K562 (cell line): Measurements from ENCODE around the gene MAML3. TPM values are rescaled to one million over a fixed set of nuclear protein-coding genes. Genes with fewer than 3 reads are reported as not detected.

ENCODE experiments used
- ILK ChIP-seq: fragments of 450-650 bp; IDR thresholded peaks from 2 replicates; pipeline ENCODE4 v1.6.1; 2016; ENCODE audit warnings: missing genetic modification characterization, low read depth, mild to moderate bottlenecking, missing compliant biosample characterization, moderate library complexity, borderline replicate concordance
- MBD1 ChIP-seq: fragments of 250-450 bp; sonication (Bioruptor Pico); IDR thresholded peaks from 2 replicates; pipeline ENCODE4 v1.8.0; 2022; ENCODE audit warnings: inconsistent platforms
- RREB1 ChIP-seq: fragments of 250-450 bp; sonication (Bioruptor Pico); IDR thresholded peaks from 2 replicates; pipeline ENCODE4 v1.4.0; 2020
- SMAD4 ChIP-seq: fragments of 250-450 bp; sonication (Bioruptor Pico); conservative IDR thresholded peaks from 2 replicates; pipeline ENCODE4 v1.8.0; 2021; ENCODE audit warnings: inconsistent platforms, mild to moderate bottlenecking, moderate library complexity
- SRSF3 ChIP-seq: fragments of 200-400 bp; formaldehyde crosslinking; IDR thresholded peaks from 2 replicates; pipeline ENCODE4 v1.6.1; 2016; ENCODE audit warnings: mild to moderate bottlenecking, low read length, moderate library complexity; ENCODE audit not compliant: insufficient read depth
- TCF3 ChIP-seq: sonication (generic); formaldehyde crosslinking; IDR thresholded peaks from 2 replicates; pipeline ENCODE4 v1.4.0; 2020; ENCODE audit warnings: mild to moderate bottlenecking, missing genetic modification reagents
- ZBTB2 ChIP-seq: fragments of 450-650 bp; IDR thresholded peaks from 2 replicates; pipeline ENCODE4 v1.6.1; 2016; ENCODE audit warnings: antibody characterized with exemption
- ZNF407 ChIP-seq: fragments of 450-650 bp; IDR thresholded peaks from 2 replicates; pipeline ENCODE4 v1.6.1; 2016; ENCODE audit warnings: low read depth
- ZNF561 ChIP-seq: fragments of 450-650 bp; formaldehyde crosslinking; conservative IDR thresholded peaks from 2 replicates; pipeline ENCODE4 v1.4.0; 2020; ENCODE audit warnings: mild to moderate bottlenecking, moderate library complexity
- ZNF785 ChIP-seq: fragments of 250-450 bp; sonication (Bioruptor Pico); IDR thresholded peaks from 2 replicates; pipeline ENCODE4 v1.4.0; 2020; ENCODE audit warnings: mild to moderate bottlenecking
- polyA plus RNA-seq, 8 experiments: library from polyadenylated mRNA; depleted of rRNA in 4 of 8; stranded (reverse) in 5 of 8; unstranded in 3 of 8; fragments of >200 nt; fragmentation: Nextera tagmentation in 2 of 8; fragmentation: Illumina TruSeq in 1 of 8; extraction: Ambion mirVana in 2 of 8; extraction: Trizol in 1 of 8; gene quantifications; 2 replicates each; pipeline versions ENCODE4 v1.2.1 to v1.2.3, GENCODE V29; 2011 to 2014; ENCODE audit warnings: inconsistent platforms in 1 of 8, missing spikeins in 1 of 8
- total RNA-seq, 7 experiments: library from RNA; depleted of rRNA in 6 of 7; stranded (reverse); fragments of >200 nt in 6 of 7; fragmentation: Illumina TruSeq in 2 of 7; extraction: Trizol in 2 of 7; gene quantifications; 2 replicates each; pipeline versions ENCODE4 v1.2.1 to v1.2.3, GENCODE V29; 2011 to 2021; ENCODE audit warnings: low replicate concordance in 1 of 7

Gene MAML3
- total and polyA plus RNA-seq, 9 of the 15 experiments (the other 6 are each of a cell fraction or from before 2014, with no cell fraction given) = 0.01 to 0.55 (median 0.25) TPM

- TF ChIP-seq ZNF407 (no peak), MBD1 (no peak), ILK (tag) (no peak), RREB1 (CRISPR knock-in tag) (no peak), SMAD4 (no peak), ZNF785 (CRISPR knock-in tag) (no peak), ZNF561 (CRISPR knock-in tag) (no peak), ZBTB2 (no peak), SRSF3 (no peak), TCF3 (CRISPR knock-in tag) (peak; percentile 40; the same call in 1 of the 2 replicates)
Measured at GRCh38 chr4:139732991-139733570, 420.9 kb downstream of the MAML3 start (continued).
